GM23248 (cell line): ENCODE measurements around the gene TMTC1. TPM values are rescaled to one million over a fixed set of nuclear protein-coding genes. Genes with fewer than 3 reads are reported as not detected.

Source experiments
- DNase-seq: peaks from one replicate; pipeline ENCODE4 v3.0.0-alpha.2; 2015
- H2AFZ ChIP-seq: fragments of 200-600 bp; sonication (generic); 2 replicates; pipeline ENCODE4 v1.6.1; 2016; ENCODE audit warnings: antibody characterized with exemption
- H3F3A ChIP-seq: fragments of 200-600 bp; sonication (generic); 2 replicates; pipeline ENCODE4 v1.6.1; 2016; ENCODE audit warnings: mild to moderate bottlenecking, antibody characterized with exemption, mixed run types; ENCODE audit not compliant: insufficient read depth
- H3K27ac ChIP-seq: fragments of 200-600 bp; sonication (generic); 2 replicates; pipeline ENCODE4 v1.5.1; 2016; ENCODE audit warnings: mild to moderate bottlenecking
- H3K27me3 ChIP-seq: fragments of 200-600 bp; sonication (generic); replicated peaks from 2 replicates; pipeline ENCODE4 v1.6.1; 2016; ENCODE audit warnings: mild to moderate bottlenecking; ENCODE audit not compliant: insufficient read depth
- H3K36me3 ChIP-seq: fragments of 200-600 bp; sonication (generic); 2 replicates; pipeline ENCODE4 v1.6.1; 2016; ENCODE audit warnings: low read depth, mild to moderate bottlenecking
- H3K4me1 ChIP-seq: fragments of 200-600 bp; sonication (generic); 2 replicates; pipeline ENCODE4 v1.6.1; 2016; ENCODE audit warnings: mild to moderate bottlenecking; ENCODE audit not compliant: insufficient read depth
- H3K4me2 ChIP-seq: fragments of 200-600 bp; sonication (generic); one replicate; pipeline ENCODE4 v1.6.1; 2016; ENCODE audit warnings: mild to moderate bottlenecking; ENCODE audit not compliant: unreplicated experiment
- H3K4me3 ChIP-seq: fragments of 200-600 bp; sonication (generic); 2 replicates; pipeline ENCODE4 v1.5.1; 2016; ENCODE audit warnings: mild to moderate bottlenecking
- H3K79me2 ChIP-seq: fragments of 200-600 bp; sonication (generic); 2 replicates; pipeline ENCODE4 v1.6.1; 2016; ENCODE audit warnings: mild to moderate bottlenecking; ENCODE audit not compliant: insufficient read depth
- H3K9ac ChIP-seq: fragments of 200-600 bp; sonication (generic); 2 replicates; pipeline ENCODE4 v1.6.1; 2016; ENCODE audit warnings: mild to moderate bottlenecking
- H3K9me2 ChIP-seq: fragments of 200-600 bp; sonication (generic); 2 replicates; pipeline ENCODE4 v1.6.1; 2016; ENCODE audit warnings: mixed run types, mild to moderate bottlenecking, moderate library complexity; ENCODE audit not compliant: insufficient read depth
- H3K9me3 ChIP-seq: fragments of 200-600 bp; sonication (generic); one replicate; pipeline ENCODE4 v1.6.1; 2017; ENCODE audit warnings: low read depth
- H4K20me1 ChIP-seq: fragments of 200-600 bp; sonication (generic); 2 replicates; pipeline ENCODE4 v1.6.0; 2016; ENCODE audit not compliant: insufficient read depth
- EZH2 ChIP-seq: fragments of 200-600 bp; sonication (generic); IDR thresholded peaks from 2 replicates; pipeline ENCODE4 v1.6.1; 2018; ENCODE audit warnings: antibody characterized with exemption, mild to moderate bottlenecking; ENCODE audit not compliant: insufficient read depth, poor library complexity, severe bottlenecking
- EZH2phosphoT487 ChIP-seq: fragments of 200-600 bp; sonication (generic); IDR thresholded peaks from 2 replicates; pipeline ENCODE4 v1.6.1; 2018; ENCODE audit warnings: antibody characterized with exemption, moderate library complexity, mild to moderate bottlenecking, low read depth; ENCODE audit not compliant: insufficient read depth
- WGBS, 2 experiments: methylation state at CpG; one replicate each; pipeline ENCODE4 v1.1.6; 2015 to 2017; ENCODE audit warnings: low lambda C conversion rate in 2 of 2, low coverage in 1 of 2; ENCODE audit errors: missing lambda C conversion rate in 2 of 2; 5-methylcytosine and 5-hydroxymethylcytosine counted together
- in situ Hi-C: fragments of 300-500 bp; cut with MboI; formaldehyde crosslinking; loops from 2 replicates; pipeline ENCODE4 v1.15.0; 2020
- polyA plus RNA-seq: library from polyadenylated mRNA; unstranded; fragments of >200 nt; fragmentation: Nextera tagmentation; extraction: Ambion mirVana; gene quantifications from 2 replicates; pipeline ENCODE4 v1.2.1, GENCODE V29; 2016
- total RNA-seq: library from RNA; depleted of rRNA; stranded (reverse); fragments of >200 nt; shearing (Covaris generic); gene quantifications from 2 replicates; pipeline ENCODE4 v1.2.3, GENCODE V29; 2014

Gene TMTC1
- total and polyA plus RNA-seq, 2 experiments from 2014 or later = 6.8 to 25.3 TPM

DNA sequence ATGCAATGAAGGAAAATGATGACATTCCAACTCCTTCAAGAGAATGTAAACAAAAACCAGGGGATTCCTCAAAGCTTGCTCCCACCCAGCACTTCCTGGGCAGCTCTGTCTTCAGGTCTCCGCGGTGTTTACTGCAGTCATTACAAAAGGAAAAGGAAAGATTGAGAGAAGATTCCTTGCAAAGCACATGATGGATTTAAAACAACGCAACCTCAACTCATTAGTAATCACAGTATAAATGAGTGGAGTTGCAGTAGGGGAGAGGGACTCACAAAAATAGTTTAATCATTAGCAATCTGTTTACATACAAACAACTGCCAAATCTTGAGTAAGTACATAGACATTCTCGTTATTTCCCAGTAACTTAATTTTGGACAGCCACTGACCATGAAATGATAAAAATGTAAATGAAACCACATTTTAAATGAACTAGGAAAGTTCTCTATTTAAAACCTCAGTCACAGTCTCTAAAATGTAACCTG is 236.6 kb downstream of the TMTC1 start:
- Histone ChIP-seq H3K9me2 (no peaks in the 10 kb centered on the region), H3K4me3 (peak overlapping the region; percentile 15), H3K4me1 (peaks cover 31% of the 10 kb centered on the region), H4K20me1 (no peaks in the 10 kb centered on the region), H3K79me2 (no peaks in the 10 kb centered on the region), H3K27me3 (no peaks in the 10 kb centered on the region), H3K9me3 (no peaks in the 10 kb centered on the region), H3K4me2 (peak overlapping the region; percentile 58), H3K9ac (0 out of 2 replicates have a peak overlapping the region, but pooled peaks have one; percentile 10), H3K27ac (peak overlapping the region; percentile 31), H3F3A (peaks cover 17% of the 10 kb centered on the region; the same call in 1 of the 2 replicates), H2AFZ (0 out of 2 replicates have a peak overlapping the region, but pooled peaks have one; percentile 30), H3K36me3 (no peaks in the 10 kb centered on the region)
- in situ Hi-C loops = loop anchor here (25.0 kb wide), 1 partner anchor 1265 kb away; no protein-coding TSS in a partner anchor
- WGBS, 2 experiments = 2 to 6% methylated on average over 4 of the region's 4 CpGs
- DNase-seq = peak; percentile 72
- TF ChIP-seq EZH2 (no peak), EZH2phosphoT487 (no peak)

DNA sequence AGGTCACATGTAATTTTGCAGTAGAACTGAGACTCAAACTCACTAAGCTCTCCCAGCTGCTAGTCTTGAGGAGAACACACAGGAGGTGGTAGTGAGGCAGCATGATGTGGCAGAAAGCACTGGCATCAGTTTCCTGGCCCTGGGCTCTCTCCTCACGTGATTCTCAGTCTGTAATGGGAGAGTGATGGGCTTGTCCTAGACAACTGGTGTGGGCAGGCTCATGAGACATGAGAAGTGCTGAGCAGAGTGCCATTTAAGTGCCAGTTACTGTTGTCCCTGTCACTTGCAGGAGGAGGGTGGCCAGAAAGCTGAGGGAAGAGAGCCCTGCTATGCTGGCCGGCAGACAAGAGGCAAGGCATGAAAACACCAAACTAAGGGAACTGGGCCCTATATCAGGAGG is 237.7 kb downstream of the TMTC1 start:
- 28 to 46% methylated on average over 2 of the region's 2 CpGs for WGBS, 2 experiments
- in situ Hi-C loops = loop anchor here (25.0 kb wide), 1 partner anchor 1266 kb away; no protein-coding TSS in a partner anchor
- no peak overlapping the region for H3K4me3 ChIP-seq

DNA sequence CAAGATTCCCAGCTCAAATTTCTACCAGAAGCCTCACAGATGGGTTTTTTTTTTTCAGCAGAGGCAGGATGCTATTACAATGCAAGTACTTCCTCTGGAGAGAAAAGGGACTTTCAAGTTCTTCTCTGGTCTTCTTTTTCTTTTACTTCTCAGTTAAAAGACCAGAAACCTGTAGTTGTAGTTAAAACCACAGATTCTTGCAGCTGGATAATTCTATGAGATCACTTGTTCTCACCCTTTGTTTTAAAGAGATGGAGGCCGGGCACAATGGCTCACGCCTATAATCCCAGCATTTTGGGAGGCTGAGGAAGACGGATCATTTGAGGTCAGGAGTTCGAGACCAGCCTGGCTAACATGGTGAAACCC is 238.7 kb downstream of the TMTC1 start:
- H3K36me3 ChIP-seq = no peaks in the 10 kb centered on the region
- no peak overlapping the region for H3K4me3 ChIP-seq
- H4K20me1 ChIP-seq = no peaks in the 10 kb centered on the region
- in situ Hi-C loops = loop anchor here (25.0 kb wide), 1 partner anchor 1267 kb away; no protein-coding TSS in a partner anchor
- peaks cover 17% of the 10 kb centered on the region; the same call in 1 of the 2 replicates for H3F3A ChIP-seq
- H3K9me3 ChIP-seq = no peaks in the 10 kb centered on the region
- no peak overlapping the region for H3K27ac ChIP-seq
- 92 to 95% methylated on average over 4 of the region's 4 CpGs for WGBS, 2 experiments
- peaks cover 31% of the 10 kb centered on the region for H3K4me1 ChIP-seq
- no peak overlapping the region for H3K4me2 ChIP-seq
- no peaks in the 10 kb centered on the region for H3K9me2 ChIP-seq
- H2AFZ ChIP-seq = no peak overlapping the region
- no peak for DNase-seq
- TF ChIP-seq EZH2 (no peak), EZH2phosphoT487 (no peak)
- H3K79me2 ChIP-seq = no peaks in the 10 kb centered on the region
- H3K9ac ChIP-seq = no peak overlapping the region
- no peaks in the 10 kb centered on the region for H3K27me3 ChIP-seq

More for the DNA sequence above, 237.7 kb downstream of the TMTC1 start:
- Histone ChIP-seq H3K9me2 (no peaks in the 10 kb centered on the region), H3K4me2 (no peak overlapping the region), H3K79me2 (no peaks in the 10 kb centered on the region), H3K9ac (no peak overlapping the region), H4K20me1 (no peaks in the 10 kb centered on the region), H3K27ac (no peak overlapping the region), H3K9me3 (no peaks in the 10 kb centered on the region), H2AFZ (no peak overlapping the region), H3K27me3 (no peaks in the 10 kb centered on the region), H3K36me3 (no peaks in the 10 kb centered on the region), H3F3A (peaks cover 17% of the 10 kb centered on the region; the same call in 1 of the 2 replicates), H3K4me1 (peaks cover 31% of the 10 kb centered on the region)
- TF ChIP-seq EZH2 (no peak), EZH2phosphoT487 (no peak)
- DNase-seq = no peak

DNA sequence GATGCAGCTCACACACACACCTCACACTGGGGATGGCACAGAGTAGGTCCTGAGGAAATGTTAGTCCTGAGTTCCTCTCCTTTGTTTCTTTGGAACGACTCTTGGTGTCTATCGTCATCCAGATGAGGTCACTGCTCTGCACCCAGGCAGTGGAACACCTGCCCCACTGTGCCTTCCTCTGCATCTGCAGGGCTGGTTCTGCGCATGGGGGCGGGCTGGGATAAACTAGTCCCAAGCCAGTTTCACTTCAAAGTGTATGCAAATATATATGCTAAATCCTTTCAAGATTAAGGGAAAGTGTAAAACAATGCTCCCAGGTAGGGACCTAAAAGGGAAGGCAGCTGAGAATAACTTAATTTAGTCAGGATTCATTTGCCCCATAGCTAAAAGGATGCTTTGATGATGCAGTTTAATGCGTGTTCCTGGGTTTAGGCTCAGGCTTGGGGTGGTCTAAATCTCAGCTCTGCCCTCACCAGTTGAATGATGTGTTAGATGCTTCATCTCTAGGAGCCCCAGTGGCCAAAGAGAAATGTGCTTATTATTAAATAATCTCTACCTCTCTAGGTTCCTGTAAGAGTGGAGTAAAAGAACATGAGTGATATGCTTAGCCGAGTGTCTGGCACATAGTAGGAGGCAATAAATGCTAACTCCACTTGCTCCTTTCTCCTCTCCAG is 239.2 kb downstream of the TMTC1 start:
- 97 to 98% methylated on average over 6 of the region's 6 CpGs for WGBS, 2 experiments
- Histone ChIP-seq H3K27me3 (no peaks in the 10 kb centered on the region), H3F3A (peaks cover 17% of the 10 kb centered on the region; the same call in 1 of the 2 replicates), H3K36me3 (no peaks in the 10 kb centered on the region), H2AFZ (no peak overlapping the region), H3K9me2 (no peaks in the 10 kb centered on the region), H3K4me3 (no peak overlapping the region), H3K79me2 (no peaks in the 10 kb centered on the region), H3K9ac (no peak overlapping the region), H3K4me1 (peaks cover 31% of the 10 kb centered on the region), H3K4me2 (no peak overlapping the region), H3K27ac (no peak overlapping the region), H4K20me1 (no peaks in the 10 kb centered on the region), H3K9me3 (no peaks in the 10 kb centered on the region)
- in situ Hi-C loops = loop anchor here (25.0 kb wide), 1 partner anchor 1268 kb away; no protein-coding TSS in a partner anchor
- TF ChIP-seq EZH2 (no peak), EZH2phosphoT487 (no peak)
- no peak for DNase-seq
